Measurements from ENCODE around the gene CADPS2. TPM values are rescaled to one million over a fixed set of nuclear protein-coding genes. Genes with fewer than 3 reads are reported as not detected.

CADPS2 gene
- total RNA-seq, 1 donor from 2014 or later: 10.1 TPM

DNA sequence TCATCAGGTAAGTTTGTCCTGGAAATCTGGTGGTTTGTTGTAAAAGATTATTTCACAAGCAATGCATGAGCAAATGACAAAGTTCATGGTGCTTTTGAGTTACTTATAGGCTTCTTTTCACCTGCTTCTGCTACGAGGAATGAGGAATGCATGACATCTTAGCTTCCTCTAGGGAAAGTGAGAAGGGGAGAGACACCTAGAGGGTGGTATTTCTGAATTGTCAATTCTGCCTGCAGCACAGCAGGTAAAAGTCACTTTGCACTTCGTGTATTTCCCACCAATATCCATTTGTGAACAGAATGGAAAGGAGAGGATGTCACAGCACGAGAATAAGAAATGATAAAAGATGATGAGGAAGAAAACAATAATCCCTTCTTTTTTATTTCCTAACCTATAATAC, 428.3 kb downstream of the CADPS2 start:
- Mint-ChIP-seq H3K36me3 (no peaks in the 10 kb centered on the region), H3K4me3 (no peak overlapping the region), H3K27me3 (no peaks in the 10 kb centered on the region), H3K4me1 (ENCODE audit: unreplicated experiment) (no peaks in the 10 kb centered on the region), H3K27ac (no peak overlapping the region), H3K9me3 (no peaks in the 10 kb centered on the region)
- no peak for DNase-seq (ENCODE audit: extremely low spot score, unreplicated experiment)
- TF ChIP-seq, protein P1, sequence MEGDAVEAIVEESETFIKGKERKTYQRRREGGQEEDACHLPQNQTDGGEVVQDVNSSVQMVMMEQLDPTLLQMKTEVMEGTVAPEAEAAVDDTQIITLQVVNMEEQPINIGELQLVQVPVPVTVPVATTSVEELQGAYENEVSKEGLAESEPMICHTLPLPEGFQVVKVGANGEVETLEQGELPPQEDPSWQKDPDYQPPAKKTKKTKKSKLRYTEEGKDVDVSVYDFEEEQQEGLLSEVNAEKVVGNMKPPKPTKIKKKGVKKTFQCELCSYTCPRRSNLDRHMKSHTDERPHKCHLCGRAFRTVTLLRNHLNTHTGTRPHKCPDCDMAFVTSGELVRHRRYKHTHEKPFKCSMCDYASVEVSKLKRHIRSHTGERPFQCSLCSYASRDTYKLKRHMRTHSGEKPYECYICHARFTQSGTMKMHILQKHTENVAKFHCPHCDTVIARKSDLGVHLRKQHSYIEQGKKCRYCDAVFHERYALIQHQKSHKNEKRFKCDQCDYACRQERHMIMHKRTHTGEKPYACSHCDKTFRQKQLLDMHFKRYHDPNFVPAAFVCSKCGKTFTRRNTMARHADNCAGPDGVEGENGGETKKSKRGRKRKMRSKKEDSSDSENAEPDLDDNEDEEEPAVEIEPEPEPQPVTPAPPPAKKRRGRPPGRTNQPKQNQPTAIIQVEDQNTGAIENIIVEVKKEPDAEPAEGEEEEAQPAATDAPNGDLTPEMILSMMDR (conservative IDR thresholded peaks at IDR 0.05): no peak

DNA sequence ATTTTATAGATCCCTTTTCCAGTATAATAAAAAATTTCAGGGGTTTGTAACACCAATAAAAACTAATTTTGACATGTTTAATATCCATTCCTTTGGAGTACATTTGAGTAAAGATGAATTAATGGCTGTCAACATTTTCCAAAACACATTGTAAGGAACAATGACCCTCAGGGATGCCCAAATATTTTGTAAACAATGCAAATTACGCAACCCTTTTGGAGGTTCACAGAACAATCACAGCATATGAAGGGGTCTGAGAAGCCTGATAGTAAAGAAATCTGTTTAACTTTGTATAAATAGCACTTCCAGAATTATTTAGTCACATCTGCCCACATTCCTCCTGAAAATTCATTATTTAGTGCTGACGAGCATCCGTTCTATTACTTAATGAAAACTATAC, 428.9 kb downstream of the CADPS2 start:
- Mint-ChIP-seq H3K4me3 (no peak overlapping the region), H3K36me3 (no peaks in the 10 kb centered on the region), H3K27ac (no peak overlapping the region), H3K4me1 (ENCODE audit: unreplicated experiment) (no peaks in the 10 kb centered on the region), H3K27me3 (no peaks in the 10 kb centered on the region), H3K9me3 (no peaks in the 10 kb centered on the region)
- TF ChIP-seq, protein P1 (conservative IDR thresholded peaks at IDR 0.05): no peak
- no peak for DNase-seq (ENCODE audit: extremely low spot score, unreplicated experiment)

DNA sequence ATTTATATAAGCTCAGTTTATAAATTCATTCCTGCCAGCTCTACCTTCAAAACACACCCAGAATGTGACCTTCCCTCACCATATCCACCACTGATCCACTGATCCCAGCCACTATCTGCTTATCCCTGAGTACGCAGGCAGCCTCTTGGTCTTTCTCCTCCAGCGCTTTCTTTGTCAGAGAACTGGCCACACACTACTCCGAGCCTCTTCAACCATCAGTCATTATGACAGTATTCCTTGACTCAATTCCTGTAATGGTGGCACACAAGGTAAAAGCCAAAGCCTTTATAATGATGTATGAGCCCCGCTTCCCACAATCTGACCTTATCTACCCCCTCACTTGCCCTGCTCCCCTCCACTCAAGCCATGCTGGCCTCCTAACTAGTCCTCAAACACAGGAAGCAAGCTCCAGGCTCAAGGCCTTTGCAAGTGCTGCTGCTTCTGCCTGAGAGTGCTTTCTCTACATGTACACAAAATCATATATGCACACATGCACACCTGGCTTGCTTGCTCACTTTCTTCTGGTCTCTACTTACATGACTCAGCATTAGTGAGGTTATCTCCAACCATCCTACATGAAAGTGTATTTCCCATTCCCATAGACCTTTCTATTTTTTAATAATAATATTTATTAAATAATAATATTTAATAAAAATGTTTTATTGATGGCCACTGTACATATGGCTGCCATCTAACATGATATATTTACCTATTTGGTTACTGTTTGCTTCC, 431.3 kb downstream of the CADPS2 start:
- DNase-seq (ENCODE audit: extremely low spot score, unreplicated experiment): no peak
- Mint-ChIP-seq H3K4me1 (ENCODE audit: unreplicated experiment) (no peaks in the 10 kb centered on the region), H3K27me3 (no peaks in the 10 kb centered on the region), H3K9me3 (no peaks in the 10 kb centered on the region), H3K36me3 (no peaks in the 10 kb centered on the region), H3K27ac (no peak overlapping the region), H3K4me3 (no peak overlapping the region)
- TF ChIP-seq, protein P1 (conservative IDR thresholded peaks at IDR 0.05): no peak

DNA sequence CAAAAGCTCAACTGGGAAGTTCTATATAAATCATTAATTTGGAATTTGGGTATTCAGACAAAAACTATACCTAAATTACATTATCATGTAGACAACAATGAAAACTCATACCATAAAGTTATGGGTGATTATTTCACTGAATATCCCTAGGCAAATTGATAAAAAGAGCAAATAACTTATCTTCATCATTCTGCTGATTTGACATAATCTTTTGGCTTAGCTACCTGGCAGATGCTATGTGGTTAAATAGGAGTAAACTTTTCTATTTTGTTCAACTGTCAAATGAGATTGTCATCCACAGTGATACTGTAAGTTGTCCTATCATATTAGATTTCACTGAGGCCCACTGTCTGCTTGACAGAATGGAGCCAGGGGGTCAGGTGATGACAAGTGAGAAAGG, 432.8 kb downstream of the CADPS2 start:
- Mint-ChIP-seq H3K4me1 (ENCODE audit: unreplicated experiment) (no peaks in the 10 kb centered on the region), H3K4me3 (no peak overlapping the region), H3K9me3 (no peaks in the 10 kb centered on the region), H3K27me3 (no peaks in the 10 kb centered on the region), H3K36me3 (no peaks in the 10 kb centered on the region), H3K27ac (no peak overlapping the region)
- no peak for DNase-seq (ENCODE audit: extremely low spot score, unreplicated experiment)
- TF ChIP-seq, protein P1 (conservative IDR thresholded peaks at IDR 0.05): no peak

DNA sequence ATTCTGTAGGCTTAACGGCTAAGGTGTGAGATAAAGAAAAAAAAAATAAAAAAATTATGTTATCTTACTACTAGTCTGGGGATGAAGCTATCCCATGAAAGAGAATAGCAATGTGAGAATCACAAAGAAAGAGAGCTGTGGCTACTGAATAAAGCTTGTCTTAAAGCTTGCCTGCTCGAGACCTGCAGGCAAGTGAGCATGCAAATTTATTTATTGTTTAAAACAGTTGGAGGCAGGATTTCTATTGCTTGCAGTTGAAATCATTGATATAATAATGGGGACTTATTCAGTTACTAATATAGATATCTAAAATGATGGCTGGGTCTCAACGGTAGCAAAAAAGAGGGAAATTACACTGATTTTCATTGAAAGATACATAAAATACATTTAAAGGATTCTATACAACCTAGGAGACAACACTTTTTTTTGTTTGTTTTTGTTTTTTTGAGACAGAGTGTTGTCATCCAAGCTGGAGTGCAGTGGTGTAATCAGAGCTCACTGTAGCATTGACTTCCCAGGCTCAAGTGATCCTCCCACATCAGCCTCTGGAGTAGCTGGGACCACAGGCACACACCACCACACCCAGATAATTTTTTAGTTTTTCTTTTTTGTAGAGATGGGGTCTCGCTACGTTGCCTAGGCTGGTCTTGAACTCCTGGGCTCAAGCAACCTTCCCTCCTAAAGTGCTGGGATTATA, 437.2 kb downstream of the CADPS2 start:
- Mint-ChIP-seq H3K4me3 (no peak overlapping the region), H3K27me3 (no peaks in the 10 kb centered on the region), H3K27ac (no peak overlapping the region), H3K36me3 (no peaks in the 10 kb centered on the region), H3K9me3 (no peaks in the 10 kb centered on the region), H3K4me1 (ENCODE audit: unreplicated experiment) (no peaks in the 10 kb centered on the region)
- DNase-seq (ENCODE audit: extremely low spot score, unreplicated experiment): no peak
- TF ChIP-seq, protein P1 (conservative IDR thresholded peaks at IDR 0.05): no peak
